H9 (cell line): ENCODE measurements around the gene GNAI2. TPM values are rescaled to one million over a fixed set of nuclear protein-coding genes. Genes with fewer than 3 reads are reported as not detected.

Experiments used
- DNase-seq: peaks from one replicate; pipeline ENCODE4 v3.0.0-alpha.2; 2017
- H2AFZ ChIP-seq: one replicate; pipeline ENCODE4 v1.6.1; 2013; ENCODE audit warnings: mild to moderate bottlenecking, low read length, control low read depth, moderate library complexity
- H2AK5ac ChIP-seq: 2 replicates; pipeline ENCODE4 v1.6.1; 2013; ENCODE audit warnings: low read length, control low read depth, mixed read lengths; ENCODE audit not compliant: insufficient read length
- H2BK120ac ChIP-seq: one replicate; pipeline ENCODE4 v1.6.1; 2013; ENCODE audit warnings: low read depth, mild to moderate bottlenecking, low read length, control low read depth, inconsistent platforms; ENCODE audit not compliant: poor library complexity, severe bottlenecking
- H2BK12ac ChIP-seq: 2 replicates; pipeline ENCODE4 v1.6.1; 2013; ENCODE audit warnings: low read length, control low read depth, mixed read lengths, low read depth; ENCODE audit not compliant: insufficient read length
- H2BK15ac ChIP-seq: 2 replicates; pipeline ENCODE4 v1.6.1; 2013; ENCODE audit warnings: low read depth, low read length, control low read depth
- H2BK20ac ChIP-seq: one replicate; pipeline ENCODE4 v1.6.1; 2013; ENCODE audit warnings: low read depth, mild to moderate bottlenecking, low read length, control low read depth, inconsistent platforms; ENCODE audit not compliant: poor library complexity, severe bottlenecking
- H2BK5ac ChIP-seq: 2 replicates; pipeline ENCODE4 v1.6.1; 2013; ENCODE audit warnings: low read length, control low read depth, mixed read lengths; ENCODE audit not compliant: insufficient read length
- H3K14ac ChIP-seq: 2 replicates; pipeline ENCODE4 v1.6.1; 2013; ENCODE audit warnings: low read length, control low read depth; ENCODE audit not compliant: insufficient read depth
- H3K18ac ChIP-seq: 2 replicates; pipeline ENCODE4 v1.6.1; 2013; ENCODE audit warnings: low read depth, mild to moderate bottlenecking, mixed read lengths, low read length, control low read depth; ENCODE audit not compliant: insufficient read length
- H3K23ac ChIP-seq: 2 replicates; pipeline ENCODE4 v1.6.1; 2013; ENCODE audit warnings: low read length, control low read depth, mixed read lengths, low read depth; ENCODE audit not compliant: insufficient read length
- H3K23me2 ChIP-seq: 2 replicates; pipeline ENCODE4 v1.6.1; 2013; ENCODE audit warnings: low read depth, mild to moderate bottlenecking, mixed read lengths, low read length, control low read depth; ENCODE audit not compliant: insufficient read length, poor library complexity, severe bottlenecking
- H3K27ac ChIP-seq: 2 replicates; pipeline ENCODE4 v1.5.1; 2013; ENCODE audit warnings: low read length, control low read depth, mixed read lengths, low read depth; ENCODE audit not compliant: insufficient read length
- H3K27me3 ChIP-seq: 2 replicates; pipeline ENCODE4 v1.6.1; 2013; ENCODE audit warnings: low read length, control low read depth, inconsistent platforms; ENCODE audit not compliant: insufficient read depth
- H3K4ac ChIP-seq: 2 replicates; pipeline ENCODE4 v1.6.1; 2013; ENCODE audit warnings: low read depth, mild to moderate bottlenecking, control low read depth, inconsistent platforms, low read length, moderate library complexity
- H3K4me1 ChIP-seq: 2 replicates; pipeline ENCODE4 v1.6.1; 2013; ENCODE audit warnings: low read length, control low read depth, inconsistent platforms; ENCODE audit not compliant: insufficient read depth
- H3K4me2 ChIP-seq: 2 replicates; pipeline ENCODE4 v1.6.1; 2013; ENCODE audit warnings: low read length, control low read depth, mixed read lengths; ENCODE audit not compliant: insufficient read length, insufficient read depth
- H3K56ac ChIP-seq: 2 replicates; pipeline ENCODE4 v1.6.1; 2013; ENCODE audit warnings: low read depth, mild to moderate bottlenecking, mixed read lengths, low read length, control low read depth; ENCODE audit not compliant: insufficient read length
- H3K79me1 ChIP-seq: 2 replicates; pipeline ENCODE4 v1.6.1; 2013; ENCODE audit warnings: low read depth, mild to moderate bottlenecking, moderate library complexity, low read length, control low read depth, inconsistent platforms; ENCODE audit not compliant: insufficient read depth, poor library complexity, severe bottlenecking
- H3K79me2 ChIP-seq: 2 replicates; pipeline ENCODE4 v1.6.1; 2013; ENCODE audit warnings: low read length, control low read depth, inconsistent platforms; ENCODE audit not compliant: insufficient read depth
- H3K9ac ChIP-seq: 2 replicates; pipeline ENCODE4 v1.6.1; 2013; ENCODE audit warnings: low read length, control low read depth, mixed read lengths; ENCODE audit not compliant: insufficient read length; ENCODE audit errors: extremely low read depth
- H3K9me3 ChIP-seq: one replicate; pipeline ENCODE4 v1.6.1; 2013; ENCODE audit warnings: low read depth, low read length, inconsistent platforms; ENCODE audit not compliant: control insufficient read depth
- H3T11ph ChIP-seq: one replicate; pipeline ENCODE4 v1.6.1; 2013; ENCODE audit warnings: mild to moderate bottlenecking, low read length, control low read depth, inconsistent platforms
- H4K20me1 ChIP-seq: one replicate; pipeline ENCODE4 v1.6.1; 2013; ENCODE audit not compliant: control insufficient read depth, insufficient read length, insufficient read depth
- H4K5ac ChIP-seq: 2 replicates; pipeline ENCODE4 v1.6.1; 2013; ENCODE audit warnings: low read depth, mild to moderate bottlenecking, mixed read lengths, low read length, control low read depth; ENCODE audit not compliant: insufficient read length
- H4K8ac ChIP-seq: replicated peaks from 2 replicates; pipeline ENCODE4 v1.6.1; 2013; ENCODE audit warnings: low read length, control low read depth, mixed read lengths, low read depth; ENCODE audit not compliant: insufficient read length
- H4K91ac ChIP-seq: 2 replicates; pipeline ENCODE4 v1.6.1; 2013; ENCODE audit warnings: low read depth, mild to moderate bottlenecking, moderate library complexity, mixed read lengths, low read length, control low read depth; ENCODE audit not compliant: insufficient read length
- H3K27ac Mint-ChIP-seq, 3 experiments: 2 replicates in 2 of 3; 3 replicates in 1 of 3; pipeline ENCODE4 v1.8.0; 2020 to 2021; ENCODE audit warnings: mixed read lengths in 3 of 3, mild to moderate bottlenecking in 1 of 3, moderate library complexity in 1 of 3
- H3K27me3 Mint-ChIP-seq: 2 replicates; pipeline ENCODE4 v1.8.0; 2021; ENCODE audit warnings: low read depth, mild to moderate bottlenecking, moderate library complexity, mixed read lengths
- H3K36me3 Mint-ChIP-seq, 3 experiments: 2 replicates in 2 of 3; 3 replicates in 1 of 3; pipeline ENCODE4 v1.8.0; 2020 to 2021; ENCODE audit warnings: low read depth in 3 of 3, mixed read lengths in 3 of 3; ENCODE audit not compliant: insufficient read depth in 1 of 3
- H3K4me1 Mint-ChIP-seq, 2 experiments: 2 replicates each; pipeline ENCODE4 v1.8.0; 2020; ENCODE audit warnings: mixed read lengths in 2 of 2
- H3K4me3 Mint-ChIP-seq, 2 experiments: 2 replicates in 1 of 2; 3 replicates in 1 of 2; pipeline ENCODE4 v1.8.0; 2020 to 2021; ENCODE audit warnings: mild to moderate bottlenecking in 2 of 2, mixed read lengths in 2 of 2, moderate library complexity in 1 of 2
- H3K9me3 Mint-ChIP-seq, 2 experiments: 2 replicates in 1 of 2; 3 replicates in 1 of 2; pipeline ENCODE4 v1.8.0; 2020; ENCODE audit warnings: mild to moderate bottlenecking in 2 of 2, mixed read lengths in 2 of 2, moderate library complexity in 1 of 2
- CTCF ChIP-seq: fragments of 200-600 bp; sonication (generic); conservative IDR thresholded peaks from 3 replicates; pipeline ENCODE4 v1.8.0; 2021; ENCODE audit warnings: antibody characterized with exemption, mild to moderate bottlenecking
- WGBS: extraction: QIAGEN DNeasy Blood & Tissue Kit; methylation state at CpG from one replicate; pipeline ENCODE4 v1.1.7; 2013; ENCODE audit warnings: missing lambda C conversion rate, low lambda C conversion rate, mixed read lengths; ENCODE audit not compliant: insufficient read length; ENCODE audit errors: extremely low coverage; 5-methylcytosine and 5-hydroxymethylcytosine counted together
- total RNA-seq: library from RNA; stranded (reverse); gene quantifications from 2 replicates; pipeline ENCODE4 v1.2.1, GENCODE V29; 2021

GNAI2 gene
- total RNA-seq, 1 experiment from 2014 or later, result 218 TPM

GRCh38 chr3:50187750-50188149, 48.3 kb upstream of the GNAI2 start:
- H3K4me1 Mint-ChIP-seq, result peaks cover 3 to 7% of the 10 kb centered on the region in 2 experiments; a peak in 3 of 4 replicates
- no peak for TF ChIP-seq CTCF

More at GRCh38 chr3:50187750-50188149, 48.3 kb upstream of the GNAI2 start:
- Histone ChIP-seq H3K9me3 (no peaks in the 10 kb centered on the region), H3K4ac (no peak overlapping the region), H2BK15ac (no peak overlapping the region), H3T11ph (no peak overlapping the region), H4K5ac (no peak overlapping the region), H2BK20ac (no peak overlapping the region), H3K27ac (no peak overlapping the region), H2AFZ (no peak overlapping the region), H3K79me2 (no peaks in the 10 kb centered on the region), H4K91ac (no peak overlapping the region), H3K9ac (no peak overlapping the region), H3K23me2 (no peaks in the 10 kb centered on the region), H3K4me2 (no peak overlapping the region), H3K18ac (no peak overlapping the region), H3K56ac (no peak overlapping the region), H2BK12ac (no peak overlapping the region), H3K14ac (no peak overlapping the region), H4K8ac (no peak overlapping the region), H2BK5ac (no peak overlapping the region), H3K23ac (no peak overlapping the region), H4K20me1 (no peaks in the 10 kb centered on the region), H3K27me3 (no peaks in the 10 kb centered on the region), H2BK120ac (no peak overlapping the region), H3K79me1 (no peaks in the 10 kb centered on the region), H2AK5ac (no peak overlapping the region), H3K4me1 (no peaks in the 10 kb centered on the region)
- H3K27ac Mint-ChIP-seq, result no peak overlapping the region
- H3K4me3 Mint-ChIP-seq, result no peak overlapping the region
- H3K9me3 Mint-ChIP-seq, result no peaks in the 10 kb centered on the region
- H3K27me3 Mint-ChIP-seq, result peaks cover 5% of the 10 kb centered on the region; the same call in 1 of the 2 replicates
- H3K36me3 Mint-ChIP-seq, result peaks cover 14 to 20% (median 17%) of the 10 kb centered on the region in 3 experiments
- whole genome bisulfite sequencing, result no CpG with 5 or more reads among the region's 19 CpGs
- no peak for DNase-seq
